D341Med (cell line): Measurements from ENCODE around the gene RASL11B.
"Not testable (repeated sequence)": the region's sequence is repeated elsewhere in the genome, so short reads cannot be mapped to it uniquely, and the experiment has no call there.

Experiments used
- DNase-seq: peaks from one replicate; pipeline ENCODE4 v3.0.0; 2012; ENCODE audit warnings: low spot score

Gene RASL11B

DNA sequence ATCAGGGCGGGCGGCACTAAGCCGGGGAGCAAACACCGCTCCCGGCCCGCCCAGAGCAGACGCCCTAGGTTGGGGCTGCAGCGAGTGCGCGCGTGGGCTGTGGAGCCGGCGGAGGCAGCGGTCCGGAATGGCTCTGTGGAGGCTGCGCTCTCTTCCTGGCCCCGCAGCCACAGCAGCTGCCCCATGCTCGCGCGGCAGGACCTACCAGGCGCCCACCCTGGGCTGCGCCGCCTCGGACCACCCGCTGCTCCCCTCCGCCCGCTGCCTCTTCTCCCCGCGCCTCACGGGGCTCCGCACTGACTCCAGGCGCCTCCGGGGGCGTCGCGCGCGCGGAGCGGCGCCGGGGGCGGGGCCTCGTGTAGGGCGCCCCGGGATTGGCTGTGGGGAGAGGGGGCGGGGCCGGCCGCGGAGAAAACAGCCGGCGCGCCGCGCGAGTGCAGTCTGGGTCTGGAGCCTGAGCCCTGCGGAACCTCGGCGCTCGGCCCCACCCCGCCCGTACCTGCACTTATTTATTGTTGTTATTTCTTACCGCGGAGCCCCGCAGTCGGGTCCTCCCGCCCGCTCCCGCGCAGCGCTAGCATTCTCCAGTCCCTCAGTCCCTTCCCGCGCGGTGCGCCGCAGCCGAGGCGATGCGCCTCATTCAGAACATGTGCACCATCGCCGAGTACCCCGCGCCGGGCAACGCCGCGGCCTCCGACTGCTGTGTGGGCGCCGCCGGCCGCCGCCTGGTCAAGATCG is at the start of gene RASL11B:
TSS of gene RASL11B (plus strand) at position 439 of the 738 bp plus-strand sequence. CDS start at position 630, 191 bp downstream.
- DNase-seq, result peak; percentile 96

DNA sequence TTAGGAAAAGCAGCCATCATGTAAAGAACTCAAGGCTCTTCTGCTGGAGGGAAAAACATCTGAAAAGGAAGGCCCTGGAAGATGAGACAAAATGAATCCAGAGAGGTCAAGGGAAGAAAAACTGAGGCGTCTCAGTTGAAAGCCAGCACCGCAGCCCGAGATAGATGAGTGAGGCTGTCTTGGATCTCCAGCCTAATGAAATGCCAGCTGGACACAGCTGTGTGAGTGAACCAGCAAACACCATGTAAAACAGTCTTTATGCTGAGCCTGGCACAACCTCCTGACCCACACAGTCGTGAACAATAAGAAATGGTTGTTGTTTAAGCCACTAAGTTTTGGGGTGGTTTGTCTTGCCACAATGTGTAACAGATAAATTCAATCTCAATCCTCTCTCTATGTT is 48.6 kb upstream of the RASL11B start:
- no peak for DNase-seq

DNA sequence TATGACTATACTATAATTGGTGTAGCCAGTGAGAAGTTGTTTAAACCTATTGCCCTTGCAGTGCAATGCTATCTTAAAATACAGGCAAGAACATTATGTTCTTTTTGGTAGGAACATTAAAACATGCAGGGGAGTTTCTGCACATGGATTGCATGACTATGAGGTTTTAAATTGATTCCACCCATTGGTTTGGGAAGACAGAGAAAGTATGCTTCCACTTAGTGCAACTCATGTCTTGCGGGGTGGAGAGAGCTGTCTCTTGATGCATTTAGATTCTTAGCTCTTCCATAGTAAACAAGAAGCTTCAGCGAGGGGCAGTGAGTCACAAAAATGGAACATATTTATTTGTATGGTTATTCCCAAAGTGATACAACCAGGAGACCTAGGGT is 39.5 kb upstream of the RASL11B start:
- no peak for DNase-seq

DNA sequence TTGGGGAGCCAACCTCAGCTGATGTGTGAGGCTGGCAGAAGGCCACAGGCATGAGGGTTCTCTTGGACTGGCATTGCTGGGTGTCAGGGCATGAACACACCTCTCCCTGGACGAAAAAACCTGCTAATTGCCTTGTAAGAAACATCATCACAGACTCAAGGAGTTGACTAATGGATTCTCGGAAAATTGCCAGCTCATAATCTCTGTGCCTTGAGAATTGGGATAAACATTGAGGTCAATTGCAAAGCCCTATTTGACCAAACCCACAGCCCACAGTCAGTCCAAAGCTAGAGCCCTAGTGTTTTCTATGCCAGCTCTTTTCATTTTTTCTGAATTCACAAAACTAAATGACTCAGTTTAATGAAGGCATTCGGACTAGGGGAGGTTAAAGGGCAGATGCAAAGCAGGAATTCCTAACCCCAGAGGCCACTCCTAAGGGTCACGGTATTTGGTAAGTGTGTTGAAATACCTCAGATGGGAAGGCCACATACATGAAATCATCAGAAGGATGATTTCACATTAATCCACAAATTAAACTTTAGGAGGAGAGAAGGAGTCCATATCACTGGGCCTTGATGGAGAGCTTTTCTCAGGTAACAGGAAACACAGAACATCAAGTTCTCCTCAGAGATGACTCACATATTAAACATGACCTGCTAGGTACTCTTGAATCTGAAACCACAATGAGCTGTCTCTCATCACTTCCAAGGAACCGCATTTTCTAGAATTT is 39.0 kb upstream of the RASL11B start:
- DNase-seq, result no peak

DNA sequence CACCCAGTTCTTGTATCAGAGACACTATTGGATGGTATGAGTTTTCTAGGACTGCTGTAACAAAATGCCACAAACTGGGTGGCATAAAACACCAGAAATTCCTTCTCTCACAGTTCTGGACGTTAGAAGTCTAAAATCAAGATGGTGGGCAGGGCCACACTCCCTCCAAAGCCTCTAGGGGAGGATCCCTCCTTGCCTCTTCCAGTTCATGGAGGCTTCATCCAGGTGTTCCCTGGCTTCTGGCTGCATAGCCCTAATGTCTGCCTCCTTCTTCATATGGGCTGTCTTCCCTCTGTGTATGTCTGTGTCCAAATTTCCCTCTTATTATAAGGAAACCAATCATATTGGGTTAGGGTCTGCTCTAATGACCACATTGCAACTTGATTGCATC is 38.4 kb upstream of the RASL11B start:
- DNase-seq, result no peak

GRCh38 chr4:52824270-52824602 is 37.9 kb upstream of the RASL11B start:
- no peak for DNase-seq

DNA sequence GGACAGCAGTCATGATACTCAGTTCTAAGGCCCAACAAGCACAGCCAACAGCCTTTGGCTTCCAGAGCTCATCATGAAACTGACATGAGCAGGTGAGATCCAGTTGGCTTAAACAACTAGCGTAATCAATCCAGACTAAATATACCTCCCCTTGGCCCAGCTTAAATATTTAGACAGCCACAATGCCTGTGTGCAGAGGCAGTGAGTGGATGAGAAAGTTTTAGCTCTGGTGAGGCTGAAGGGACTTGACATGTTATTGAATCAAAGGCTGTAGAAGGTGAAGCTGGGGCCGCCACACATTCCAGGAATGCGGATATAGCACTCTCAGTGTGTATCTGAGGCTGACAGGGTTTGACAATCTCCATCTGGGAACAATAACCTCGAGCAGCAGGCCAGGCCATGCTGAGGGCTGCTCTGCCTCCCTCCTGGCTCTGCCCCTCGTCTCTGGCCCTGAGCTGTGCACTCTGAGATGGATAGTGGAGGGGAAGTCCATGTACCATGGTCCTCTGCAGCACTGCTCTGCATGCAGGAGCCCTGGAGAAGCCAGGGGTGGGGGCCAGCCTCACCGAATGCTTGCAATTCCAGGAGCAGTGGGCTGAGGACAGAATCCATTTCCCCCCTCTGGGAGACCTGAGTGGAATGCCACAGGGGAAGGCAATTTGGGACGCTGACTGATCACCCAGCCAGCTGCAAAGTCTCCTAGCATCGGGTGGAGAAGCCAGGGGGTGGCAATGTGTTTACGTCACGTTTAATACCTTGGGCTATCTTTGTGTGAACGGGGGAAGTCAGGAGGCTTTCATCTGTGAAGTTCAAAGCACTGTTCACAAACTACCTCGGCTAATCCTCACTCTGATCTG is 37.3 kb upstream of the RASL11B start:
- no peak for DNase-seq

DNA sequence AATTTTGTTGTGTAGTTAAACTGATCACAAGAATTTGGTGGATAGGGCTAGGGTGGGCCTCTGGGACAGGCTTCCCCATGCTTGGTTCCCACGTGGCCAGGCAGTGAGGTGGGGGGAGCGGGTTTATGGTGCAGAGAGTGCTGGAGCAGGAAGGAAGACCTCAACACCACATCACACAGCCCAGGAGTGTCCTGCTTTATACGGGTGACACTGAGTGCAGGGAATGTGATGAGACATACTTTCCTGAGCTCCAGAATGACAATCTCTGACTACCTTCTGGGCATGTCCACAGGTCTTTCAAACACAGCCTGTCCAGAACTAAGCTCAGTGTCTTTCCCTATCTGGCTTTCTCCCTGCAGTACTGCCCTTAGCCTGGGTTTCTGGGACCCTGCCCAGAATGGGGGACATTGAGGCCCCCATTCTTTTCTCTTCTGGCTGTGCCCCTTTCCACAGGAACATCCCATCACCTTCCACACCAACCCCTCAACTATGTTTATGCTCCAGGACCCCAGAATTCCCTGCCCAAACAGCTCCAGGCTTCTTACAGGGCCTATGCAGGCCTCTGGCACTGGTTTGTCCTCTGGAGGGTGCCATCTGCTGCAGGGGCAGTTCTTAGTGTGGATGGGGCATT is 36.5 kb upstream of the RASL11B start:
- DNase-seq, result no peak

- DNase-seq, result no peak
Observed at GRCh38 chr4:52833941-52834525, 28.1 kb upstream of the RASL11B start.

GRCh38 chr4:52834641-52835456 is 27.3 kb upstream of the RASL11B start:
- not testable (repeated sequence) for DNase-seq

DNA sequence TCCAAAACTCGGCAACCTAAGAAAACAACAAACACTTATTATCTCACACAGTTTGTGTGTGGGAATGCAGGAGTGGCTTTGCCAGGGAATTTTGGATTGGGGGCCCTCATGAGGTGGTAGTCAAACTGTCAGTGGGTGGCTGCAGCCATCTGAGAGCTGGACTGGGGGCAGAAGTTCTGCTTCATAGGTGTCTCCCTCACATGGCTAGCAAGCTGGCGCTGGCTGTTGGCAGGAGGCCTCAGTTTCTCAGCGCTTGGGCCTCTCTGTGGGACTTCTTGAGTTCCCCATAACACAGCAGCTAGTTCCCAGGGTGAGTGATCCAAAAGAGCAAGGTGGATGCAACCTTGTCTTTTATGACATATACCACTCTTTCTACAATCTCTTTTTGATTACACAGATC is 26.0 kb upstream of the RASL11B start:
- no peak for DNase-seq

GRCh38 chr4:52836678-52837077 is 25.4 kb upstream of the RASL11B start:
- DNase-seq, result no peak

DNA sequence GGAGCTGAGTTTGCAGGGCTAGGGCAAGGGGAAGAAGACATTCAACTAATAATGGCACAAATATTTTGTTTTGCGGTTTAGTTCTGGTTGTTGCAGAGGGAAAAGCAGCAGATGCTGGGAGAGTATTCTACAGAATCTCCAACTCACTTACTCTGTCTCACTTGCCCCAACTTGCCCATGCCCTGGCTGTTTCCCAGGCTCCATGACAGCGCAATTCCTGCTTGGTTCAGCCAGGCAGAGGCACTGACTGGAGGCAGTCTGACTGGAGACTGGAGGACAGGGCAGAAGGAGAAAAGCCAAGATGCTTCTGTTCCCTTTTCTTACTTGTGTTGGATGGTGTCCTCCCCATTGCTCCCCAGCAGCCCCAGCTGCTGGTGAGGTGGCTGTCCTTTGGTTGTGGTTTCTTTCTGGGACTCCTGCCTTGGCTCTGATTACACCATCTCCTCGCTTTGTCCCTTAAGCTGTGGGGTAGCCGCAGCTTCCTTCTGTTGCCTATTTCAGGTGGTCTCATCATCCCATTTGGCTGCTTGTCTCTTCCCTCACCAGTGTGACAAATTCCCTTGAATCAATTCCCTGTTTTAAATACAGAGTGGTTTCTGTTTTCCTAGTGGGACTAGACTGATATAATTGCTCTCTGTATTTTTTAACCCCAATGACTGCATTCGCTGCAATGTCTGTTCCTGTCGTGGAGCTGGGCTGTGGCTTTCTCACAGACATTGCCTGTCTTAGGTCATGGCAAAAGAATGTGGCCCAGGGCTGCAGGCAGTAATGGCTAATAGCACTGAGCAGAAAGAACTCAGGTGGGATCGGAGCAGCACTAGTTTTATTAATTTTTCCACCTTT is 24.2 kb upstream of the RASL11B start:
- DNase-seq, result no peak

- no peak for DNase-seq
Observed at GRCh38 chr4:52838729-52839586, 23.2 kb upstream of the RASL11B start.

DNA sequence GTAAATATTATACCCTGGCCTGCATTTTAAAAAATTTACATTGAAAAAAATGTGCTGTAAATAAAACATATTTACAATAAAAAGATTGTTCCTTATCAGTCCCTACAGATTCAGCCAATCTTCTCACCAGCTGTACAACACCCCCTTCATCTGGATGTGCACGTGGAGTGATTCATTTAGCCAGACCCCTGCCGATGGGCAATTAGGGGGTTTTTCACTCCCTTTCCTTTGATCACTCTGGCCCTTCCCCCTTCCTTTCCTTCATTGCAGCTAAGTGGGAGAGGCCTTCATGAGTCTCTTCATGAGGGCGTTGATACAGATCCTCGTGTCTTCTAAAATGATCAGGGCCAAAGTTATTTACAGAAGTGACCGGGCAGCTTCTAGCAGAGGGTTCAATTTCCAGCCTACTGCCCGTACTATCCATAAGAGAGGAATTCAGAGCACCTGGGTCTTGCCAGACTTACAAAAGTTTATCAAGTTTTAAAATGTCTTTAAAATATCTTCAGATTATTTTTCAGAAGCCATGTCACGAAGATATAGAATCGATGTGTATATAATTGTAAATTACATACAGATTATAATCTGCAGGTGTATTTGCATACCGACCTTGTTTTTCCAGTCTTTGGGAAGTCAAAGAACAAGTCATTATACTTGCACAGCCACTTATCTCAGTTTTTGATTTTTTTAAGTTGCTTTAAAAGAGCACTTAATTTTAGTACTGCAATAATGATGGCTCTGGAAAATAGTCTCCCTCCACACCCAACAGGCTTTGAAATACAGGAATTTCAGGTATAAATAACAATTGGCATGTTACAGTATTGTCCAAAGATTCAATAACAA is 21.4 kb upstream of the RASL11B start:
- no peak for DNase-seq

- DNase-seq, result no peak
Observed at GRCh38 chr4:52841682-52842456, 20.2 kb upstream of the RASL11B start.

DNA sequence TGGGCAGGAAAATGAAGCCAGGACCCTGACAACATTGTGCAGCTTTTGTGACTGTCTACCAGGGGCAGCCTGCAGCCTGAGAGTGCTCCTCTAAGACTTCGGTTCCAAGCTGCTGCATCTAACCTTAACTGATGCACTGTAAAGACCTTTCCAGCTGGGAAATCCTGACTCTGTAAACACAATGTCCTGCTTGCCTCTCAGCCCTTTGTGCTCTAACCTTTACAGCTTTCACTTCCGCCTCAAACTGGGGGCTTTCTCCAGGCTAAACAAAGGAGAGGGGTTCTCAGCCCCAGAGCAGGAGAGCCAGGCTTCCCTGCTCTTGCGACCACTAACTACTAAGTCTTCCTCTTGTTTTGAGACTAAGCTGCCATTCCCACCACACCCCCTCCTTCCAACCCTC is 19.3 kb upstream of the RASL11B start:
- no peak for DNase-seq
